Neural cell (in vitro differentiated cells): ENCODE data around the gene ITGB7.

Source experiments
- CTCF ChIP-seq: fragments of 450-650 bp; IDR thresholded peaks from 2 replicates; pipeline ENCODE4 v1.5.1; 2014; ENCODE audit warnings: antibody characterized with exemption, mild to moderate bottlenecking, moderate library complexity; ENCODE audit not compliant: poor library complexity, severe bottlenecking
- POLR2AphosphoS5 ChIP-seq: IDR thresholded peaks from 2 replicates; pipeline ENCODE4 v1.6.1; 2012

- TF ChIP-seq CTCF (no peak), POLR2AphosphoS5 (no peak)
These were observed 7.4 kb downstream of the ITGB7 start for GRCh38 chr12:53199700-53200099.
